C4-2B (cell line): Measurements from ENCODE around the gene TPSD1.

ENCODE experiments used
- CTCF ChIP-seq: fragments of 450-650 bp; conservative IDR thresholded peaks from 2 replicates; pipeline ENCODE4 v1.5.1; 2017; ENCODE audit warnings: mild to moderate bottlenecking
- ZFX ChIP-seq: fragments of 450-650 bp; IDR thresholded peaks from 2 replicates; pipeline ENCODE4 v1.6.1; 2017

GRCh38 chr16:1258906-1259759 lies 3.3 kb downstream of the TPSD1 start:
- TF ChIP-seq CTCF (no peak), ZFX (no peak)
